GM08714 (cell line): ENCODE measurements around the gene BLVRA.

Experiments used
- H3K4me3 ChIP-seq: fragments of 200-500 bp; sonication (Bioruptor generic); 2 replicates; pipeline ENCODE4 v1.5.1; 2014; ENCODE audit warnings: mild to moderate bottlenecking, low read length, inconsistent platforms
- ZNF274 ChIP-seq: IDR thresholded peaks from 2 replicates; pipeline ENCODE4 v1.6.1; 2012; ENCODE audit warnings: mild to moderate bottlenecking, low read depth, low read length

Gene BLVRA

GRCh38 chr7:43735802-43736603 is 22.5 kb upstream of the BLVRA start:
- no peak overlapping the region for H3K4me3 ChIP-seq
- TF ChIP-seq ZNF274 = no peak

- TF ChIP-seq ZNF274 = no peak
- no peak overlapping the region for H3K4me3 ChIP-seq
Measured at GRCh38 chr7:43737467-43738127, 20.9 kb upstream of the BLVRA start.

GRCh38 chr7:43742692-43743091 is 15.8 kb upstream of the BLVRA start:
- no peak overlapping the region for H3K4me3 ChIP-seq
- TF ChIP-seq ZNF274 = no peak

- TF ChIP-seq ZNF274 = no peak
Measured at GRCh38 chr7:43747328-43748105, 11.0 kb upstream of the BLVRA start.

GRCh38 chr7:43749383-43749940 is 9.0 kb upstream of the BLVRA start:
- no peak for TF ChIP-seq ZNF274
- H3K4me3 ChIP-seq = no peak overlapping the region

More at GRCh38 chr7:43747328-43748105, 11.0 kb upstream of the BLVRA start:
- H3K4me3 ChIP-seq = no peak overlapping the region

GRCh38 chr7:43750016-43750887 is 8.2 kb upstream of the BLVRA start:
- TF ChIP-seq ZNF274 = no peak
- no peak overlapping the region for H3K4me3 ChIP-seq

- H3K4me3 ChIP-seq = no peak overlapping the region
- no peak for TF ChIP-seq ZNF274
Measured at GRCh38 chr7:43752411-43752810, 6.1 kb upstream of the BLVRA start.

GRCh38 chr7:43753271-43753810 is 5.1 kb upstream of the BLVRA start:
- TF ChIP-seq ZNF274 = no peak
- H3K4me3 ChIP-seq = no peak overlapping the region

- H3K4me3 ChIP-seq = no peak overlapping the region
- TF ChIP-seq ZNF274 = no peak
Measured at GRCh38 chr7:43753843-43754242, 4.6 kb upstream of the BLVRA start.

- no peak for TF ChIP-seq ZNF274
- no peak overlapping the region for H3K4me3 ChIP-seq
Measured at GRCh38 chr7:43754596-43754995, 3.9 kb upstream of the BLVRA start.

- no peak overlapping the region for H3K4me3 ChIP-seq
- TF ChIP-seq ZNF274 = no peak
Measured at GRCh38 chr7:43756368-43757072, 2.0 kb upstream of the BLVRA start.

GRCh38 chr7:43757073-43757720 is 1.3 kb upstream of the BLVRA start:
- no peak overlapping the region for H3K4me3 ChIP-seq
- no peak for TF ChIP-seq ZNF274
